ENCODE data around the gene MAGI3. TPM values are rescaled to one million over a fixed set of nuclear protein-coding genes. Genes with fewer than 3 reads are reported as not detected.
A peak's percentile ranks its signal among the peaks of the same experiment; 100 is the strongest.

MAGI3 gene
- total and polyA plus RNA-seq, 2 donors (not counting 1 experiment from before 2014, with no cell fraction given): 5.1 to 9.2 TPM

DNA sequence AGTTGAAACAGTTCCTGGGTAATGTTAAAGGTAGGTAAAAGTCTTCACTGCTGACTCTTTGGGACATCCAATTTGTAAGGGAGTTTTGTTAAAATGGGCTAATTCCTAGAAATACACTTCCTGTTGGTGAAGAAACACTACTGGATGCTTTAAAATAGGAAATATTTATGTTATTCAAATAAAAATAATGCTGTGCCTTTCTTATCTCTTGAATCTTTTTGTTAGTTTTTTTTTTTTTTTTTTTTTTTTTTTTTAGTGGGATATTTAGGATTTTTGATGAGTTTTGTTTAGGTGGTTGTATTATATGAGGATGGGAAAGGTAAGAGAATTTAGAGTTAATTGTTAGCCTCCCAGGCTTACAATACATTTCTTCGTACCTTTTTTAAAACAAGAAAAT, 4.5 kb downstream of the MAGI3 start:
- Histone ChIP-seq H3K79me2 (ENCODE audit: control insufficient read depth, insufficient read depth, low read length) (peaks cover 22% of the 10 kb centered on the region), H3K27ac (ENCODE audit: insufficient read depth, low read length) (no peak overlapping the region), H3K4me2 (ENCODE audit: extremely low read depth, insufficient read depth, low read length) (no peak overlapping the region), H3K4me1 (ENCODE audit: control insufficient read depth, extremely low read depth, insufficient read depth, low read length) (peaks cover 2% of the 10 kb centered on the region), H4K20me1 (ENCODE audit: control insufficient read depth, extremely low read depth, insufficient read depth, low read length) (no peaks in the 10 kb centered on the region), H3K9me3 (ENCODE audit: control insufficient read depth, insufficient read depth, low read depth, low read length) (no peaks in the 10 kb centered on the region), H3K4me3 (replicated peaks in 1 of 4; ENCODE audit: control extremely low read depth in 1 of 4, insufficient read depth in 1 of 4, low read depth in 3 of 4, low read length in 4 of 4) (no peak overlapping the region), H3K36me3 (ENCODE audit: control insufficient read depth, insufficient read depth, low read length) (no peaks in the 10 kb centered on the region), H2AFZ (ENCODE audit: low read length) (no peak overlapping the region), H3K27me3 (ENCODE audit: control insufficient read depth, insufficient read depth, low read length) (no peaks in the 10 kb centered on the region), H3K9ac (ENCODE audit: insufficient read depth, low read length) (no peak overlapping the region)
- TF ChIP-seq EZH2 (IDR thresholded peaks at IDR 0.05; ENCODE audit: low read length, missing control alignments): no peak
- TF ChIP-seq, protein P1, sequence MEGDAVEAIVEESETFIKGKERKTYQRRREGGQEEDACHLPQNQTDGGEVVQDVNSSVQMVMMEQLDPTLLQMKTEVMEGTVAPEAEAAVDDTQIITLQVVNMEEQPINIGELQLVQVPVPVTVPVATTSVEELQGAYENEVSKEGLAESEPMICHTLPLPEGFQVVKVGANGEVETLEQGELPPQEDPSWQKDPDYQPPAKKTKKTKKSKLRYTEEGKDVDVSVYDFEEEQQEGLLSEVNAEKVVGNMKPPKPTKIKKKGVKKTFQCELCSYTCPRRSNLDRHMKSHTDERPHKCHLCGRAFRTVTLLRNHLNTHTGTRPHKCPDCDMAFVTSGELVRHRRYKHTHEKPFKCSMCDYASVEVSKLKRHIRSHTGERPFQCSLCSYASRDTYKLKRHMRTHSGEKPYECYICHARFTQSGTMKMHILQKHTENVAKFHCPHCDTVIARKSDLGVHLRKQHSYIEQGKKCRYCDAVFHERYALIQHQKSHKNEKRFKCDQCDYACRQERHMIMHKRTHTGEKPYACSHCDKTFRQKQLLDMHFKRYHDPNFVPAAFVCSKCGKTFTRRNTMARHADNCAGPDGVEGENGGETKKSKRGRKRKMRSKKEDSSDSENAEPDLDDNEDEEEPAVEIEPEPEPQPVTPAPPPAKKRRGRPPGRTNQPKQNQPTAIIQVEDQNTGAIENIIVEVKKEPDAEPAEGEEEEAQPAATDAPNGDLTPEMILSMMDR (conservative IDR thresholded peaks at IDR 0.05 in 1 of 2, IDR thresholded peaks at IDR 0.05 in 1 of 2; ENCODE audit: low read depth in 1 of 2, low read length in 2 of 2): no peak
- DNase-seq (ENCODE audit: low read depth in 2 of 2): no peak

DNA sequence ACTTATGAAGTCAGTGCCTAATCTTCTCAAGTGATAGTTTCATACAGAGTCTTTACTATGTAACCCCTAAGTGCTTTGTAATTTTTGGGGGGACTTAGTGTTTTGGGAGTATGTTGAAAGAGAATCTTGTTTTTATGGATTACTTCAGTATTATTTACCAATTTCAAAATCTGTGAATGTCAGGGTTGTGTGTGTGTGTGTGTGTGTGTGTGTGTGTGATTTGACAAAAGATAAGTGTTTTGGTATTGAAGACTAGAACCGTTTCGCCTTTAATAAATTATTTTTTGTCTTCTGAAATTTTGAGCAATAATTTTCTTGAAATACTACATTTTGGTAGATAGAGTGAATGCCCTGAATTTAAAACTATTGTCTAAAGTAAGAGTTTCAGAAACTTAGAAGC, 5.8 kb downstream of the MAGI3 start:
- peaks cover 2% of the 10 kb centered on the region for H3K4me1 ChIP-seq (ENCODE audit: control insufficient read depth, extremely low read depth, insufficient read depth, low read length)
- H3K4me3 ChIP-seq (replicated peaks in 1 of 4; ENCODE audit: control extremely low read depth in 1 of 4, insufficient read depth in 1 of 4, low read depth in 3 of 4, low read length in 4 of 4): no peak overlapping the region
- no peak overlapping the region for H3K4me2 ChIP-seq (ENCODE audit: extremely low read depth, insufficient read depth, low read length)
- no peak overlapping the region for H3K27ac ChIP-seq (ENCODE audit: insufficient read depth, low read length)
- no peaks in the 10 kb centered on the region for H3K9me3 ChIP-seq (ENCODE audit: control insufficient read depth, insufficient read depth, low read depth, low read length)
- no peak for TF ChIP-seq EZH2 (IDR thresholded peaks at IDR 0.05; ENCODE audit: low read length, missing control alignments)
- TF ChIP-seq, protein P1 (conservative IDR thresholded peaks at IDR 0.05 in 1 of 2, IDR thresholded peaks at IDR 0.05 in 1 of 2; ENCODE audit: low read depth in 1 of 2, low read length in 2 of 2): no peak
- H3K36me3 ChIP-seq (ENCODE audit: control insufficient read depth, insufficient read depth, low read length): no peaks in the 10 kb centered on the region
- H2AFZ ChIP-seq (ENCODE audit: low read length): no peak overlapping the region
- no peaks in the 10 kb centered on the region for H4K20me1 ChIP-seq (ENCODE audit: control insufficient read depth, extremely low read depth, insufficient read depth, low read length)
- H3K27me3 ChIP-seq (ENCODE audit: control insufficient read depth, insufficient read depth, low read length): no peaks in the 10 kb centered on the region
- DNase-seq (ENCODE audit: low read depth in 2 of 2): no peak
- H3K9ac ChIP-seq (ENCODE audit: insufficient read depth, low read length): no peak overlapping the region
- peaks cover 19% of the 10 kb centered on the region for H3K79me2 ChIP-seq (ENCODE audit: control insufficient read depth, insufficient read depth, low read length)

DNA sequence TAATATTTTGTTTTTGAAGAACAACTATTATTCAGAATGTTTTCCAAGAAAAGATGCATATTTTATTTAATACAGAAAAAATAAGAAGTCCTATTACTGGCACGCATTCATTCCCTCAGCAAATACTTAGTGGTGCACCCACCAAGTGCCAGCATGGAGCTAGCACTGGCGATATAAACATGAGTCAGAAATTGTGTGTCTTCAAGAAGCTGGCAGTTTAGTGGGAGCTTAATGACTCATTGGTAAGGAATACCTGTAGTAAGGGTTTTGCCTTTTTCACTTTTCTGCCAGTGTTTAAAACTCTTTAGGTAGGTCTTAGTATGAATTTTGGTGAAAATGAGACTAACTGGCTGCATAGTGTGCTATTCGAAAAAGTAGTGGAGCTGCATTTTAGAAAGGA, 6.3 kb downstream of the MAGI3 start:
- peak; percentile 68 to 89 for DNase-seq (ENCODE audit: low read depth in 2 of 2)
- H3K79me2 ChIP-seq (ENCODE audit: control insufficient read depth, insufficient read depth, low read length): peaks cover 15% of the 10 kb centered on the region
- no peaks in the 10 kb centered on the region for H3K36me3 ChIP-seq (ENCODE audit: control insufficient read depth, insufficient read depth, low read length)
- H4K20me1 ChIP-seq (ENCODE audit: control insufficient read depth, extremely low read depth, insufficient read depth, low read length): no peaks in the 10 kb centered on the region
- H3K4me2 ChIP-seq (ENCODE audit: extremely low read depth, insufficient read depth, low read length): no peak overlapping the region
- H3K4me3 ChIP-seq (replicated peaks in 1 of 4; ENCODE audit: control extremely low read depth in 1 of 4, insufficient read depth in 1 of 4, low read depth in 3 of 4, low read length in 4 of 4): no peak overlapping the region
- H3K4me1 ChIP-seq (ENCODE audit: control insufficient read depth, extremely low read depth, insufficient read depth, low read length): peaks cover 2% of the 10 kb centered on the region
- H3K27me3 ChIP-seq (ENCODE audit: control insufficient read depth, insufficient read depth, low read length): no peaks in the 10 kb centered on the region
- H3K9me3 ChIP-seq (ENCODE audit: control insufficient read depth, insufficient read depth, low read depth, low read length): no peaks in the 10 kb centered on the region
- TF ChIP-seq EZH2 (IDR thresholded peaks at IDR 0.05; ENCODE audit: low read length, missing control alignments): no peak
- TF ChIP-seq, protein P1 (conservative IDR thresholded peaks at IDR 0.05 in 1 of 2, IDR thresholded peaks at IDR 0.05 in 1 of 2; ENCODE audit: low read depth in 1 of 2, low read length in 2 of 2): no peak
- no peak overlapping the region for H2AFZ ChIP-seq (ENCODE audit: low read length)
- no peak overlapping the region for H3K27ac ChIP-seq (ENCODE audit: insufficient read depth, low read length)
- no peak overlapping the region for H3K9ac ChIP-seq (ENCODE audit: insufficient read depth, low read length)
